ENCODE measurements around the gene MED26.

- no peak for TF ChIP-seq U2AF2 (optimal IDR thresholded peaks at IDR 0.05; ENCODE audit: low read depth, low read length)
- TF ChIP-seq TCF7 (IDR thresholded peaks at IDR 0.05; ENCODE audit: borderline replicate concordance), result no peak
- TF ChIP-seq MCM5 (IDR thresholded peaks at IDR 0.05; ENCODE audit: low read depth), result no peak
- no peak for TF ChIP-seq KDM4B (IDR thresholded peaks at IDR 0.05; ENCODE audit: borderline replicate concordance in 2 of 2, low read depth in 1 of 2)
- TF ChIP-seq CTCF (IDR thresholded peaks at IDR 0.05 in 2 of 3, conservative IDR thresholded peaks at IDR 0.05 in 1 of 3; ENCODE audit: insufficient read depth in 2 of 3, low read depth in 1 of 3, low read length in 3 of 3), result no peak
- TF ChIP-seq THRA (IDR thresholded peaks at IDR 0.05), result no peak
- no peak for TF ChIP-seq MAX (CRISPR knock-in tag; IDR thresholded peaks at IDR 0.05)
- TF ChIP-seq TAF1 (IDR thresholded peaks at IDR 0.05; ENCODE audit: control insufficient read depth, extremely low read depth, insufficient read depth, low read length, severe bottlenecking), result no peak
- TF ChIP-seq ZBTB7A (IDR thresholded peaks at IDR 0.05; ENCODE audit: borderline replicate concordance, control insufficient read depth, low read depth, low read length), result no peak
- TF ChIP-seq BDP1 (IDR thresholded peaks at IDR 0.05; ENCODE audit: insufficient read depth, insufficient read length), result no peak
- TF ChIP-seq GABPA (tag; conservative IDR thresholded peaks at IDR 0.05; ENCODE audit: low read depth), result no peak
- no peak for TF ChIP-seq BACH1 (tag; IDR thresholded peaks at IDR 0.05)
- TF ChIP-seq EZH2 (IDR thresholded peaks at IDR 0.05; ENCODE audit: borderline replicate concordance, low read depth, low read length), result no peak
- no peak for TF ChIP-seq RNF2 (IDR thresholded peaks at IDR 0.05)
Observed at GRCh38 chr19:16641695-16642094, 13.7 kb upstream of the MED26 start.

Data from K562 (cell line).